Stimulated activated CD8-positive, alpha-beta memory T cell treated with anti-CD3 and anti-CD28 coated beads, Interleukin-4, amount 100 ng/mL, for 1 hour (primary cell): ENCODE measurements around the gene ARHGAP9.
A peak's percentile ranks its signal among the peaks of the same experiment; 100 is the strongest.
"Not testable (repeated sequence)": the region's sequence is repeated elsewhere in the genome, so short reads cannot be mapped to it uniquely, and the experiment has no call there.

Experiments used
- DNase-seq, 2 donors: peaks; one replicate each; pipeline ENCODE4 v3.0.0-alpha.2; 2020; ENCODE audit warnings: low read depth in 2 of 2, low spot score in 1 of 2

ARHGAP9 gene

GRCh38 chr12:57495051-57495701 lies 15.5 kb upstream of the ARHGAP9 start:
- not testable (repeated sequence) for DNase-seq

GRCh38 chr12:57491393-57492280 lies 12.0 kb upstream of the ARHGAP9 start:
- no peak for DNase-seq

GRCh38 chr12:57490126-57490525 lies 10.5 kb upstream of the ARHGAP9 start:
- no peak for DNase-seq

GRCh38 chr12:57489157-57489641 lies 9.5 kb upstream of the ARHGAP9 start:
- DNase-seq, result no peak

- no peak for DNase-seq
Observed at GRCh38 chr12:57488402-57489156, 8.9 kb upstream of the ARHGAP9 start.

GRCh38 chr12:57487597-57488401 lies 8.1 kb upstream of the ARHGAP9 start, which contains the start of gene MARS1:
MARS1 (plus strand) TSS chr12:57488068; CDS start chr12:57488091, 23 bp downstream.
- peak; percentile 68 to 81 for DNase-seq

GRCh38 chr12:57487055-57487596 lies 7.5 kb upstream of the ARHGAP9 start:
- DNase-seq, result no peak

- DNase-seq, result no peak
Observed at GRCh38 chr12:57485695-57486094, 6.0 kb upstream of the ARHGAP9 start.

GRCh38 chr12:57483466-57483865 lies 3.8 kb upstream of the ARHGAP9 start:
- DNase-seq, result no peak

- DNase-seq, result no peak
Observed at GRCh38 chr12:57481671-57482070, 2.0 kb upstream of the ARHGAP9 start.

- no peak for DNase-seq
Observed at GRCh38 chr12:57479043-57479375, 657 bp downstream of the ARHGAP9 start.

GRCh38 chr12:57477710-57478681 lies 1.7 kb downstream of the ARHGAP9 start:
- DNase-seq, result peak in 1 of 2 donors; percentile 33

GRCh38 chr12:57476993-57477709 lies 2.5 kb downstream of the ARHGAP9 start:
- no peak for DNase-seq

GRCh38 chr12:57476162-57476992 lies 3.3 kb downstream of the ARHGAP9 start:
- DNase-seq, result no peak

- no peak for DNase-seq
Observed at GRCh38 chr12:57475271-57476161, 4.2 kb downstream of the ARHGAP9 start.

- no peak for DNase-seq
Observed at GRCh38 chr12:57474862-57475261, 4.8 kb downstream of the ARHGAP9 start.

GRCh38 chr12:57474430-57474829 lies 5.2 kb downstream of the ARHGAP9 start:
- no peak for DNase-seq
